GM10266 (cell line): ENCODE data around the gene APOO.

Source experiments
- DNase-seq: peaks from one replicate; pipeline ENCODE4 v3.0.0; 2012; ENCODE audit errors: extremely low spot score
- CTCF ChIP-seq: IDR thresholded peaks from 2 replicates; pipeline ENCODE4 v1.5.1; 2012; ENCODE audit warnings: mild to moderate bottlenecking, low read depth; ENCODE audit not compliant: control insufficient read depth, insufficient read depth; ENCODE audit errors: missing control alignments

Gene APOO

DNA sequence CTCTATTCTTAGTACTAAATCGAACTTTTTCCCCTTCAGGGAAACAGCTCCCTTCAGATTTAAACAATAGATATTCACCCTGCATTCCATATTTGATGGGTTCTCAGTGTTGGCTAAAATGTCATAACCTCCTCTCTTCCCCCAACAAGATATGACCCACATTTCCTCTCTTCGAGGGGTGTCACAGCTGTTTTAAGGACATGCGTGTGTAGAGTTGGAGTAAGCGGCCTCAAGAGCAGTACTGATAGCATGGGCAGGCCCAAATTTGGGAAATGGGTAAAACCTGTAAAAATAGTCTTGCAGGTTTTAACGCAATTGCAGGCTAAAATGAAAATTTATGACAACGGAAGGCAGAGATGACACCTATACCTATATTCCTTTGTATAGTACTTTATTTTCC lies 96.1 kb downstream of the APOO start:
- TF ChIP-seq CTCF, result no peak
- DNase-seq, result no peak

DNA sequence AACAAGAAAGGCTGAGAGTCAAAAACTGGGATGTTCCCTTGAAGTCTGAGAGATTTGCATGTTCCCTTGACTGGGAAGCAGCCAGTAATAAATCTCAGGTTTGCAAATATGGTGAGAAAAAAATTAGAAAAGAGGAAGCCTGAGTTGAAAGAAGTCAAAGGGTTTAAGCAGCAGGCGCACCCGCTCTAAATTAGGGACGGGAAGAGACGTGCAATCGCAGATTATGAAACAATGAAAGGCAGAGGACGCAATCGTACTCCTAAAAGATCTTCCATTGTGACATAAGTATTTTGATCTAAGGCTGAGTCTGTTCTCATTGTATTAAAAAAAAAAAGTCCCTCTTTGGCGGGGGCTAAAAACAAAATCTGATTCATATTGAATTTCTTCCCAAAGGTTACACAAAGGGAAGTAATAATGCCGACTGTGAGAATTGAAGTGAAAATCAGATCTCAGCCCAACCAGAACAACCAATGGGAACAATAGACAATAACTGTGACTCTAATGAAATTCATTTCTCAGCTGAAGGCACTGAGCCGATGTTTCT lies 96.6 kb downstream of the APOO start:
- no peak for DNase-seq
- no peak for TF ChIP-seq CTCF

- no peak for TF ChIP-seq CTCF
- DNase-seq, result no peak
Measured at GRCh38 chrX:23810279-23810678, 97.5 kb downstream of the APOO start.

DNA sequence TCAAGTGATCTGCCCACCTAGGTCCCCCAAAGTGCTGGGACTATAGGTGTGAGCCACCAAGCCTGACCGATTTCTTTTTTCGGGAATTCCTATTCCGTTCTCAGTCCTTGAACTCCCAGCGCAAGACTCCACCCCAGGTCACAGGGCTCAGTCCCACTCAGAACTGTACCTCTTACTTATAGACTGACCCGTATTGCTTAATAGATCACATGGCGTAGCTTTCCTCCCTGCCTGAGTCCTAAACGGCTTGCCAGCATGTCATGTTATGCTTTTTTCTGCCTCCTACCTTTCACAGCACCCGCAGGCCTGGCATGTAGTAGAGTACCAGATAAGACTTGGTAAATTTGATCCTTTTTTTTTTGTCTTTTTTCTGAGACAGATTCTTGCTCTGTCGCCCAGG lies 102.3 kb downstream of the APOO start:
- no peak for TF ChIP-seq CTCF
- no peak for DNase-seq

GRCh38 chrX:23804578-23804977 lies 103.2 kb downstream of the APOO start:
- TF ChIP-seq CTCF, result no peak
- DNase-seq, result no peak

DNA sequence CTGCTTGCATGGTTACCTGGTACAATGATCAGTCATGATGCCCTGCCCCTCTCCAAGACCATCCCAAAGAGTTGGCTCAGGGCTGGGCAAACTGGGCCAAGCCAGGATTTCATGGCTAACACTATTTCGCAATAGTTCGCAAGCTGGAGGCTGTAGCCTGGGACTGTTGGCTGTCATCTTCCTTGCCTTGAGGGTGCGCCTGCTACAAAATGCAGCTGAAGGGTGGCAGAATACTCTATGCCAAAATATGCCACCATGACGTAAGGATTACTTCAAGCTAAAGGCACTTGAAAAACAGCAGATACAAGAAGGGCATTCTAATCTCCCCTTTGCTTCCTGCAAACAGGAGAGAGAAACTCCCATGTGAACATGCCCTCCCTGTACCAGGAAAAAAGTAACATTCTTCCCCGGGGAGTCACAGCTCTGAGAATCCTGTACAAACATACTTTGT lies 103.8 kb downstream of the APOO start:
- TF ChIP-seq CTCF, result no peak
- DNase-seq, result no peak

- no peak for TF ChIP-seq CTCF
- DNase-seq, result no peak
Measured at GRCh38 chrX:23802431-23802830, 105.3 kb downstream of the APOO start.
